Stimulated activated CD8-positive, alpha-beta memory T cell treated with anti-CD3 and anti-CD28 coated beads, Interleukin-15, amount 100 ng/mL, for 24 hours (primary cell): ENCODE measurements around the gene EFCAB9.
"Not testable (repeated sequence)": the region's sequence is repeated elsewhere in the genome, so short reads cannot be mapped to it uniquely, and the experiment has no call there.

Experiments
- DNase-seq: peaks from one replicate; pipeline ENCODE4 v3.0.0-alpha.2; 2020; ENCODE audit warnings: low read depth

EFCAB9 gene

DNA sequence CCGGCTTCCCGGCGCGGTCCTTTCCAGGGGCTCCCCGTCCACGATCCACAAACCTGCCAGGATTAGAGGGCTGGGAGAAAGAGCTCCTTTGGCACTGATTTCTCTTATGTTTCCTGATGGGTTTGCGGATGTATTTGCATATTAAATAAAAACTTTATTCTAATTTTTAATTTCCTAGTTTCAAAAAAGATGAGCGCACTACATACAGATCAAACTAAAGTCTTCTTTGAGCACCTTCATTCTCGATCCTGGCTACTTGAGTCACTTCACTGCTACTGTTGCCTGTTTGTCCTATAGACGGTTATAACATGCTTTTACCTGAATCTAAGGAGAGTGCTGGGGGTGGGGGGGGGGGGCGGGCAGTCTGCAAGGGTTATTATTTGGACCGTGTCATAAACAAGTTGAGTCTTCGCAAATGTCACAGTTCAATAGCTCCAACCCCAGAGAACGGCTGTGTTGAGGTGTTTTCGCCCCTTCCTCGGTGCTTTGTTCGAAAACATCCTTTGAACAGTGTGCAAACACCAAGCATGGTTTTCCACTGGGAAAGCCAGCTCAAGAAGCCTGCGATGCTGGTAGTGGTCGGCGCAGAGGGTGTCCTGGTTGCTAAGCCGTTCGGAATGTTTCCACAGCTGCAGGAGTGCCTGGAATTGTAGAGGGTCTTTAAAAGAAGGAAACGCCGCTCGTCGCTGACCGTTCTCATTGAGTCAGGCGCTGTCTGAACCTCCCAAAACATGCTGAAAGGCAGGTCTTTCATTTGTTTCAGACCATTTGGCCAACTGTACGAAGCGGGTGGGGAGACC, 4.9 kb upstream of the EFCAB9 start:
- DNase-seq, result no peak

GRCh38 chr5:172189693-172190296, 4.2 kb upstream of the EFCAB9 start:
- no peak for DNase-seq

DNA sequence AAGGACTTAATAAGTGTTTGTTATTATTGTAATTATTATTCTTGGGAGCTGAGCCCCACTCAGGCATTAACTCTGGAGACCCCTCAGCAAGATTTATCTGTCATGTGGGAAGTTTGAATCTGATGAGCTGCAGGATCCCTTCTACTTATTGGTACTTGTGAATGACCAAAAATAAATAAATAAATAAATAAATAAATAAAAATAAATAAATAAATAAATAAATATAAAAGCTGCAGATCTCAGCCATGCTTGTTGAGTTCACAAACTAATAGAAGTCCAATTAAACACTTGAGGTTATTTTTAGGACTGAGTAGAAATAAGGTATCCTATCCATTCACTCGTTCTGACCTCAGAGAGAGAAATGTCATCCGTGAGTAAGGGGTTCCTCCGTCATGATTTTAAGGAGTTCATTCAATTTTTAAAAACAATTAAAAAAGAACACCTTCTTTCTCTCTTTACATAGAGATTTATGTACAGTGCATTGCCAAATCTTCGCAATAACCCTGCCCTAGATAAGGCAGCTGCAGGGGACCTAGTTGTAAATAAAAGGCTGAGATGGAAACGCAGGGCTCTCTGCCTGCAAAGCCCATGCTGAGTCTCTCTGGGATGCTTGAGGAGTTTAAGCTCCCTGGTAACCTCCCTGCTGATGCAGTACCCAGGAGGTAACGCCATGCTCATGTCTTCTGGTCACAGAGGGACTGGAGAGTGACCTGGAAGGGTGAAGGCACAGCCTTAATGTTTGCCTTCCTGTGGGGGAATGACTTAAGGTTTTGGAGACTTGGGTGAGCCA, 1.2 kb downstream of the EFCAB9 start:
- DNase-seq, result no peak

- not testable (repeated sequence) for DNase-seq
Measured at GRCh38 chr5:172197775-172198174, 3.8 kb downstream of the EFCAB9 start.

DNA sequence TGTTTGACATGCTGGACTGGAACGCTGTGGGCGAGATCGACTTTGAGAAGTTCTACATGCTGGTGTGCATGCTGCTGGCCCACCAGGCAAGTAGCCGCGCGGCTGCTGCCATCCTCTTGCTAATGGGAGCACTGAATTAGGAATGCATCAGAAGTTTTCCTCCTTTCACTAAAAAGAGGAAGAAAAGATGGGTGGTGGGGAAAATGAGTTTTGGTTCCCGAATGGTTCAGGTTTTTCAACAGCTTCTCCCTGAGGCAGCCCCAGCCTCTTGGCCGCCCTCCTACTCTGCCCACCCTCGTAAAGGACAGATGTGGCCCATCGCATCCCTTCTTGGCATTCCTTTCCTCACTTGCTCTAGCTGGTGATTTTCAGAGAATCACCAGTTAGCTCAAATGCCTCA, 5.5 kb downstream of the EFCAB9 start:
- DNase-seq, result no peak

GRCh38 chr5:172200476-172200875, 6.5 kb downstream of the EFCAB9 start:
- DNase-seq, result no peak

DNA sequence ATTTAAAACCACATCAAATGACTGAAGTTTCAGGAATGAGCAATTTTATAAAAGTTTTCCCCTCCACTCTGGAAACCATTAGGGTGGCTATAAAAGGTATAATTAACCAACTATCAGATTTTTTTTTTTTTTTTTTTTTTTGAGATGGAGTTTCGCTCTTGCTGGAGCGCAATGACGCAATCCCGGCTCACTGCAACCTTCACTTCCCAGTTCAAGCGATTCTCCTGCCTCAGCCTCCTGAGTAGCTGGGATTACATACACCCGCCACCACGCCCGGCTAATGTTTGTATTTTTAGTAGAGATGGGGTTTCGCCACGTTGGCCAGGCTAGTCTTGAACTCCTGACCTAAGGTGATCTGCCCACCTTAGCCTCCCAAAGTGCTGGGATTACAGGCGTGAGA, 12.0 kb downstream of the EFCAB9 start:
- DNase-seq, result not testable (repeated sequence)

GRCh38 chr5:172207511-172207910, 13.5 kb downstream of the EFCAB9 start:
- DNase-seq, result no peak

DNA sequence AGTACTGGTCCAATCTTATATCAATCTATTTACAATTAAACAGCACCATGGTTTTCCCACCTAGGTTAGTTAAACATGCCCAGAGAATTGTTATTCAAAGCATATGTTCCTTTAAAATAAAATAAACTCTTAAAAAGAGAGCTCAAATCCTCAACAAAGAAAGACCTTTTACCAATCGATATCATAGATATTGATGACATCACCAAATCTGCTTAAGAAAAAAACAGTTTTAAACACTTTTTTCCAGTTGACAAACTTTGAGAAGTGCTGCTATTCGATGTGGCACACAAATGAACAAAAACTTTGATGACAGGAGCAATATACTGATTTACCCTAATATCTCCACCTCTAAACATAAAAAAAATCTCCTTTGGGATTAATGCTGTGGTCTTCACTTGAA, 15.7 kb downstream of the EFCAB9 start:
- DNase-seq, result no peak

DNA sequence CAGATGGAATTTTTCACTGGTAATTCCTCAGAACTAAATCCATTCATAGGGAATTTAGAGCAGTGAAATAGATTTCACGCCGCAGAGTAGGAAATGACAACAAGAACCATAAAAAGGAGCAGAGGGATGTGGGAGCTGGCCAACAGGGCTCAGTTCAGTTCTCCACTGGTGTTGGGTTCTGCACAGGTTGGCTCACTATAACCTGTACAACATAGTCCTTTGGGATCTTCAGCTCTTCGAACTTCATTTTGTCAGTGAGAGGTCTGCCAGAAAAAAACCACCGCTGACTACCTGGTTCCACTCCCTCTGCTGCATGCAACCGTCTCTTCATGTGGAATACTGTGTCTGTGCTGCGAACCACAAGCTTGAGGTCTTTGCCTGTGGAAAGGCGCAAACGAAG, 17.7 kb downstream of the EFCAB9 start:
- DNase-seq, result no peak

- DNase-seq, result no peak
Measured at GRCh38 chr5:172213126-172213525, 19.2 kb downstream of the EFCAB9 start.

DNA sequence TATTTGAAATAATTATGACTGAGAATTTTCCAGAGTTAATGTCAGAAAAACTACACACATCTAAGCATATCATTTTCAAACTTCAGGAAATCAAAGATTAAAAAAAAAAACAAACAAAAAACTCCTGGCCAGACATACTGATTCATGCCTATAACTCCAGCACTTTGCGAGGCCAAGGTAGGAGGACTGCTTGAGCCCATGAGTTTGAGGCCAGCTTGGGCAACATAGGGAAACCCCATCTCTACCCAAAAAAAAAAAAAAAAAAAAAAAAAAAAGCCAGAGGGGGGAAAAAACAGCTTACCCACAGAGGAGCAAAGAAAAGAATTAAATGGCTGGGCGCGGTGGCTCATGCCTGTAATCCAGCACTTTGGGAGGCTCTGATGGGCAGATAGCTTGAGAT, 22.4 kb downstream of the EFCAB9 start:
- no peak for DNase-seq

DNA sequence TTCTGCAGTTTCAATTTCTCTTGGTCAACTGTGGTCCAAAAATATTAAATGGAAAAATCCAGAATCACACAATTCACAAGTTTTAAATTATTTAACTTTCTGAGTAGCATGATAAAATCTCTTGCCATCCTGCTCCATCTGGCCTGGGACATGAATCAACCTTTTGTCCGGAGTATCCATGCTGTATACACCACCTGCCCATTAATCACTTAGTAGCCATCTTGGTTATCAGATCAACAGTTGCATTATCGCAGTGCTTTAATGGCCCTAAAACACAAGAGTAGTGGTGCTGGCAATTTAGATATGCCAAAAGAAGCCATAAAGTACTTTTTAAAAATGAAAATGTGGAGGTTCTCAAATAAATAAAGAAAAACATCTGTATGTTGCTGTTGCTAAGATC, 25.3 kb downstream of the EFCAB9 start:
- no peak for DNase-seq

- no peak for DNase-seq
Measured at GRCh38 chr5:172223901-172224873, 30.2 kb downstream of the EFCAB9 start.

DNA sequence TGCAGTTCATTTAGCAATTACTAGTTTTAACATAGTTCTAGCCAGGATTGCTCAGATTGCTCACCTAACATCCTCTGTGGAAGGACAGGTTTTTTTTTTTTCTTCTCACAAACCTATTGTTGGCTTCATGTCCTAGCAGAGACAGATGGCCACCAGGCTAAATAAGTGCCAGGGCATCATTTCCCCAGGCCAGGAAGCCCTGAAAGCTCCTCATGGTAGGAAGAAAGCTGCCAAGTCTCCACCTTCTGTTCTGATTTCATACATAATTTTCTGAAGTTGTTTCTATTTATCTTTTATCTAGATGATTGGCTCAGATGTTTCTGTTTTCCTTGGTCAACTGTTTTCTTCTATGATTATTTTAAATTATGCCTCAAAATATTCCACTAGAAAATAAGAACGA, 31.0 kb downstream of the EFCAB9 start:
- no peak for DNase-seq

DNA sequence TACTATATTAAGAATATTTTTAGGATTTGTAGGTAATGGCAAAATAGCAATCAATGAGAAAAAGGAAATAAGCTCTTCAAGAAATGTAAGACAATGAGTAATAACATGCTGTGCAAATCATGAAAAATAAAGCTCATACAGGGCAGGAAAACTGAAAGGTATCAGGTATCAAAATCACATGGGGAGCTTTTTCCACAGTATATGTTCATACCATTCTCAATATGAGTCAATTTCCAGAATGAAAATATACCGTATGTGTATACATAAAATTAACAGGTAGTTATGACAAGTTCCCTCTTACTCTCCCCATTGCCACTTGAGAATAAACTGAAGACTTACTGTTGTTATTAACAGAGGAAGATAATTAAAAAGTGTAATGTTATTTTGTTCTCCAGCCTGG, 35.9 kb downstream of the EFCAB9 start:
- no peak for DNase-seq

DNA sequence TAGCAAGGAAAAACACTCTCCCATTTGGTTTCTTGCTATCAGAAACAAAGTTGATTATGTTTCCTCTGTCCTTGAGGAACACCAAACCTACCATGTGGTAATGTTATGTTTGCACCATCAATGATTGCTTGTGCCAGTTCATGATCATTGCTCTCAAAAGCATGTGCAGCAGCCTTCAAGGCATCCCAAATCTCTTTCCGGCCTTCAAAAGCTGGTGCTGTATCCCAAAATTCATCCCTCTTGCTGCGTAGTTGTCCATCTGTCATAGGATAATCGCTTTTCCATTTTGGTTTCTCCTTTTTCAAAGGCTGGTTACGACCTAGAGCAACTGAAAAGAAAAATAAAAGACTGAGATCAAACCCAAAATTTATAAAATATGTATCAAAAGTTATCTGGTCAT, 40.1 kb downstream of the EFCAB9 start:
- no peak for DNase-seq

DNA sequence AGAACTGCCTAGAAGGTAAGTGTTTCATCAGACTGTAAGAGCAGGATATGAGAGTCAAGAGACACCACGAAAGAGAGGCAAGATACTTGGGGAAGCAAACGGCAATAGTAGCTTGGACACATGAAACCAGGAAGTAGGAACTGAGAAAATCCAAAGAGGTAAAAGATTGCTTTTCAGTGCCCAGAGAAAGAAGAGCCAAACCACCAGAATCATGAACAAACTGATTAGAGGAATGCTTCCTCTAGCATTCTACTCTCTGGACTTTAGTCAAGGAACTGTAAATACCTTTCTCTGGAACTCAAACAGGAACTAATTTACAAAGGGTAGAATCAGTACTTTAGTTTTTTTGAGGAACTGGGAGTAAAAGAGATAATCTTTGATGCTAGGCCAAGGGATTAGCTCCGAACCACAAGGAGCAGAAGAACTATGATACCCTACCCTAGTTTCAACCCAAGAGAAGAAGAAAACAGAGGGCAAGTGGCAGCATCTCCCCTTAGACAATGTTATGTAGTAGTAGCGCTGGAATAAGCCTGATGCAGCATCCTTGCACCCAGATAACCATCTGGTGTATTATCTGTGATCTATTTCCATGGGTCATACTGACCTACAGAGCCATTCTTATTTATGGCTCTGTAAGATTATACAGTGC, 41.3 kb downstream of the EFCAB9 start:
- no peak for DNase-seq

DNA sequence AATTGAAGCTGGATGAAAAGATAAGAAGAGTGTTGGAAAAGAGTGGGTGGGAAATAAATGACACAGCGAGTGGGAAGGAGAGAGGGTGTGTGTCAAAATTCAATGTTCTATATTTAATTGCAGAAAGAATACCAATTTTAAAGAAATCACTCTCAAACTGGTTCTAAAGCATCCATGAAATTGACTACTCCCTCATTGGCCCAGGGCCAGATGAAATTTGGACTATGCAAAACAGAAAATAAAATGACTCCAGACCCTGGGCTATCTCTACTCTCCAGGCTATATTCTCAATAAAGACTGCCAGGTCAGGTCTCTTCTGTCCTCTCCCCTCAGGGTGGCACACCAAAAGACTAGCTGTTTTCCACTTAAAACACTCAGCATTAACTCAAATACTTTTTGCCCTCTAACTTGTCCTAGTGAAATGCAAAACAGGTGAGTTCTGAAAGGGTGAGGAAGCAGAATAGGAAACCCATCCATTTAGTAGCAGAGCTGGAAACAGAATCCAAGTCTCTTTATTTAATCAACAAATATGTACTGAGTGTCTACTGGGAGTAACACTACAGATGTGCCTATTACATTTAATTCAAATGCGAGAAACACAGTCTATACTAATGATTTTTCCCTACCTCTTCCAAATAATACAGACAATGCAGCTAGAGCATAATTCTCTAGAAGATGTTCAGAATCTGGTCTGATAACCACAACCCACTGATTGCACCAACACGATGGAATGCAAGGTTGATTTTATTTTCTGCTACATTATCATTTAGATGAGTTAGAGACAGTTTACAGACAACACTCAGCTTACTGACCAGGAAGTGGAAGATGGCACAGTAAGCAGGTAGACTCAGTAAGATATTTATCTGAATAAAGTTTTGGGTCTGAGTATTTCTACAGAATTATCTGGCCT, 42.1 kb downstream of the EFCAB9 start:
- no peak for DNase-seq

DNA sequence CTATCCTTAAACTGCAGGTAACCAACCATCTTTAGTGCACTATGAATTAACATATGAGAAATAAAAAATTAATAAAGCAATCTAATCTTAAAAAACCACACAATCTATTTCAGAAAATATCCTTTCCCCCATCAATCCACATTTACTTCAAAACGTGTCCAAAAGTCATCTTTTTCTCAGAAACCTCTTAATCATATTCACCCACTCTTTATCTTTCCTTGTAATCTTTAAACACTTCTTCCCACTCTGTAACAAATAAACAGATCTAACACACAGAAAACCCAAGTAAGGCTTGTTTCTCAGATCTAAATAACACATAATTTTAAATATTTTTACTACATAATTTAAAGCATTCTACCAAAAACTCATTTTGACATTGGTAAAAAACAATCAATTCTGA, 44.4 kb downstream of the EFCAB9 start:
- no peak for DNase-seq
